AG04450 (cell line): Measurements from ENCODE around the gene PPP1R37. TPM values are rescaled to one million over a fixed set of nuclear protein-coding genes. Genes with fewer than 3 reads are reported as not detected.
"Not testable (repeated sequence)": the region's sequence is repeated elsewhere in the genome, so short reads cannot be mapped to it uniquely, and the experiment has no call there.

Source experiments
- CTCF ChIA-PET: fragments of 300-600, 350-600 bp; formaldehyde crosslinking; extraction: SDS; loops from one replicate; lab custom pipeline; 2022; ENCODE audit warnings: antibody characterized with exemption, inconsistent platforms; lab: Charles Lee
- POLR2A ChIA-PET: fragments of 350-600 bp; formaldehyde crosslinking; extraction: SDS; loops from one replicate; lab custom pipeline; 2021; ENCODE audit warnings: antibody characterized with exemption, inconsistent platforms; lab: Yijun Ruan, JAX
- DNase-seq: peaks from one replicate; pipeline ENCODE4 v3.0.0-alpha.2; 2011; ENCODE audit warnings: low read depth, low spot score
- H3K27ac ChIP-seq: one replicate; pipeline ENCODE4 v1.5.1; 2012; ENCODE audit warnings: low read depth, low read length, control low read depth
- H3K27me3 ChIP-seq: one replicate; pipeline ENCODE4 v1.6.0; 2012; ENCODE audit warnings: low read length; ENCODE audit not compliant: control insufficient read depth, insufficient read depth
- H3K4me3 ChIP-seq: 2 replicates; pipeline ENCODE4 v1.5.1; 2011; ENCODE audit warnings: mild to moderate bottlenecking, low read depth, low read length, control low read depth
- H3K9me3 ChIP-seq: 2 replicates; pipeline ENCODE4 v1.5.1; 2012; ENCODE audit warnings: low read length; ENCODE audit not compliant: control insufficient read depth, insufficient read depth
- CTCF ChIP-seq: IDR thresholded peaks from 2 replicates; pipeline ENCODE4 v1.5.1; 2011; ENCODE audit warnings: low read depth, low read length, control low read depth, inconsistent platforms
- polyA plus RNA-seq: library from polyadenylated mRNA; depleted of rRNA; stranded (reverse); fragments of >200 nt; gene quantifications from 2 replicates; pipeline ENCODE4 v1.2.3, GENCODE V29; 2011

PPP1R37 gene
- polyA plus RNA-seq, 1 experiment = 8.6 TPM

GRCh38 chr19:45118106-45118505 is 25.1 kb downstream of the PPP1R37 start:
- no peak overlapping the region for H3K4me3 ChIP-seq
- CTCF ChIA-PET = interaction anchor here (1.4 kb wide), 1 partner anchor 8 kb away, joined by 5 read pairs; no protein-coding TSS in a partner anchor
- no peaks in the 10 kb centered on the region for H3K9me3 ChIP-seq
- DNase-seq = no peak
- no peak for TF ChIP-seq CTCF
- POLR2A ChIA-PET = no interaction called here
- H3K27me3 ChIP-seq = no peaks in the 10 kb centered on the region
- no peak overlapping the region for H3K27ac ChIP-seq

- H3K9me3 ChIP-seq, H3K27me3 ChIP-seq, H3K27ac ChIP-seq, H3K4me3 ChIP-seq, DNase-seq, POLR2A ChIA-PET, CTCF ChIA-PET: not testable (repeated sequence)
Measured at GRCh38 chr19:45118591-45119355, 25.8 kb downstream of the PPP1R37 start.

GRCh38 chr19:45119582-45119981 is 26.6 kb downstream of the PPP1R37 start:
- no peak overlapping the region for H3K27ac ChIP-seq
- H3K27me3 ChIP-seq = no peaks in the 10 kb centered on the region
- H3K4me3 ChIP-seq = no peak overlapping the region
- POLR2A ChIA-PET = no interaction called here
- TF ChIP-seq CTCF = no peak
- CTCF ChIA-PET = no interaction called here
- H3K9me3 ChIP-seq = no peaks in the 10 kb centered on the region
- no peak for DNase-seq

GRCh38 chr19:45121827-45122345 is 28.9 kb downstream of the PPP1R37 start:
- H3K9me3 ChIP-seq = no peaks in the 10 kb centered on the region; the same call in 1 of the 2 replicates
- no peak for DNase-seq
- H3K27ac ChIP-seq = no peak overlapping the region
- ChIA-PET CTCF (interaction anchor here (0.6 kb wide), 1 partner anchor 237 kb away, joined by 3 read pairs; no protein-coding TSS in a partner anchor), POLR2A (interaction anchor here (0.6 kb wide), 1 partner anchor 27 kb away, joined by 3 read pairs; no protein-coding TSS in a partner anchor)
- TF ChIP-seq CTCF = no peak
- H3K4me3 ChIP-seq = no peak overlapping the region
- no peaks in the 10 kb centered on the region for H3K27me3 ChIP-seq

- no peak overlapping the region for H3K4me3 ChIP-seq
- ChIA-PET POLR2A (no interaction called here), CTCF (no interaction called here)
Measured at GRCh38 chr19:45122832-45123231, 29.9 kb downstream of the PPP1R37 start.

More at GRCh38 chr19:45122832-45123231, 29.9 kb downstream of the PPP1R37 start:
- DNase-seq = no peak
- Histone ChIP-seq H3K27me3 (no peaks in the 10 kb centered on the region), H3K9me3 (no peaks in the 10 kb centered on the region; the same call in 1 of the 2 replicates), H3K27ac (no peak overlapping the region)
- TF ChIP-seq CTCF = no peak
